UCSD-AML1 (cell line): Measurements from ENCODE around the gene FBN2.

ENCODE experiments used
- DNase-seq: peaks from one replicate; lab custom pipeline; 2025; ENCODE audit not compliant: unreplicated experiment; lab: John Stamatoyannopoulos, UW

Gene FBN2

GRCh38 chr5:128216285-128216684 is 321.8 kb downstream of the FBN2 start:
- no peak for DNase-seq

- DNase-seq = no peak
These were observed 324.2 kb downstream of the FBN2 start for GRCh38 chr5:128213833-128214232.

- peak; percentile 20 for DNase-seq
These were observed 324.7 kb downstream of the FBN2 start for GRCh38 chr5:128213340-128213739.

- no peak for DNase-seq
These were observed 325.7 kb downstream of the FBN2 start for GRCh38 chr5:128212191-128212806.

GRCh38 chr5:128208436-128208835 is 329.6 kb downstream of the FBN2 start:
- no peak for DNase-seq
